Activated T-cell treated with anti-CD3 and anti-CD28 coated beads, Interleukin-2, amount 50 U/mL, for 24 hours (primary cell): ENCODE measurements around the gene TIMM22.
A peak's percentile ranks its signal among the peaks of the same experiment; 100 is the strongest.
"Not testable (repeated sequence)": the region's sequence is repeated elsewhere in the genome, so short reads cannot be mapped to it uniquely, and the experiment has no call there.

Source experiments
- DNase-seq: peaks from one replicate; pipeline ENCODE4 v3.0.0-alpha.2; 2020
- H3K27ac Mint-ChIP-seq: 2 replicates; pipeline ENCODE4 v1.8.0; 2020; ENCODE audit warnings: mild to moderate bottlenecking, mixed read lengths
- H3K27me3 Mint-ChIP-seq: 2 replicates; pipeline ENCODE4 v1.8.0; 2020; ENCODE audit warnings: mixed read lengths
- H3K36me3 Mint-ChIP-seq: 2 replicates; pipeline ENCODE4 v1.8.0; 2020; ENCODE audit warnings: low read depth, mixed read lengths
- H3K4me1 Mint-ChIP-seq: 2 replicates; pipeline ENCODE4 v1.8.0; 2020; ENCODE audit warnings: low read depth, mixed read lengths
- H3K4me3 Mint-ChIP-seq: 2 replicates; pipeline ENCODE4 v1.8.0; 2020; ENCODE audit warnings: mild to moderate bottlenecking, moderate library complexity, mixed read lengths
- H3K9me3 Mint-ChIP-seq: 2 replicates; pipeline ENCODE4 v1.8.0; 2020; ENCODE audit warnings: mixed read lengths

Gene TIMM22

DNA sequence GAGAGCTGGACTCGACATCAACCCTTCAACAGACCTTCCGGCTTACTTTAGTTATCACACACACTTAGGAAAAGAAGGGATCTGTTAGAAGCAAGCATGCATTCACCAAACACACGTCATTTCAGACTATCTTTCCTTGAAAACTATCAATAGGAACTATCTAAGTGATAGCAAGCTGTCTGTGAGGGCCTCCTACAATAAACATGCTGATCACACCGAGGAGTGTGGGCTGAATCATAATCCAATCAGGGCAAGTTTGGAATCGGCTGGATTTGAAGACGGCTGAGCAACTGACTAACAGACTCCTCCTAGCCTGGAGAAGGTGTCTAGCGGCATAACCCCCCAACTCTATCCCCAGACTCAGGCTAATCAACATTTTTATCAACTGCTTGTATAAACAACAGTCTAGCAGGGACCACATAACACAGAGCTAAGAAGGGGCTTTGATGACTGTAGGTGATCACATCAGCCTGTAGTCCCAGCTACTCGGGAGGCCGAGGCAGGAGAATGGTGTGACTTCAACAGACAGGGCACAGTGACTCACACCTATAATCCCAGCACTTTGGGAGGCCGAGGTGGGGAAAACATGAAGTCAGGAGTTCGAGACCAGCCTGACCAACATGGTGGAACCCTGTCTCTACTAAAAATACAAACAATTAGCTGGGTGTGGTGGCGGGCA, 31.5 kb upstream of the TIMM22 start:
- no peak overlapping the region for H3K4me3 Mint-ChIP-seq
- H3K4me1 Mint-ChIP-seq, result peaks cover 4% of the 10 kb centered on the region
- no peak for DNase-seq
- H3K27ac Mint-ChIP-seq, result no peak overlapping the region
- H3K27me3 Mint-ChIP-seq, result peaks cover 67% of the 10 kb centered on the region
- H3K9me3 Mint-ChIP-seq, result no peaks in the 10 kb centered on the region
- no peaks in the 10 kb centered on the region for H3K36me3 Mint-ChIP-seq

DNA sequence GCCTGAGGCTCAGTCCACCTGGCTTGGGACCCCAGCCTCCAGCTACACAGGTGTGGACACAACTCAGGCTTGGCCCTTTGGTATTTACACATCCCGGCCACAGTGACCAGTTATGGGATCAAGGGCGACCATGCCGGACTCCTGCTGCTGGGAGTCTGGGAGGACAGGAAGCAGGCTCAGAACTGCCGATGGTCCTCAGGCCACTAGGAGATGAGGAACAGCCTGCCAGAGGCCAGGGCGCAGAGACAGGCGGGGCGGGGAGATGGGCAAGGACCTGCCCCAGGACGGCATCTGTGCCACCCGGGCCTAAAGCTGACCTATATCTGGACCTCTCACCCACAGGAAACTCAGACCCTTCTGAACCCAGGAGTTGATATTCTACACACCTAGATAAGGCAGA, 29.8 kb upstream of the TIMM22 start:
- Mint-ChIP-seq H3K4me1 (peaks cover 4% of the 10 kb centered on the region), H3K4me3 (no peak overlapping the region), H3K9me3 (no peaks in the 10 kb centered on the region), H3K27ac (no peak overlapping the region), H3K27me3 (peaks cover 65% of the 10 kb centered on the region), H3K36me3 (no peaks in the 10 kb centered on the region)
- no peak for DNase-seq

DNA sequence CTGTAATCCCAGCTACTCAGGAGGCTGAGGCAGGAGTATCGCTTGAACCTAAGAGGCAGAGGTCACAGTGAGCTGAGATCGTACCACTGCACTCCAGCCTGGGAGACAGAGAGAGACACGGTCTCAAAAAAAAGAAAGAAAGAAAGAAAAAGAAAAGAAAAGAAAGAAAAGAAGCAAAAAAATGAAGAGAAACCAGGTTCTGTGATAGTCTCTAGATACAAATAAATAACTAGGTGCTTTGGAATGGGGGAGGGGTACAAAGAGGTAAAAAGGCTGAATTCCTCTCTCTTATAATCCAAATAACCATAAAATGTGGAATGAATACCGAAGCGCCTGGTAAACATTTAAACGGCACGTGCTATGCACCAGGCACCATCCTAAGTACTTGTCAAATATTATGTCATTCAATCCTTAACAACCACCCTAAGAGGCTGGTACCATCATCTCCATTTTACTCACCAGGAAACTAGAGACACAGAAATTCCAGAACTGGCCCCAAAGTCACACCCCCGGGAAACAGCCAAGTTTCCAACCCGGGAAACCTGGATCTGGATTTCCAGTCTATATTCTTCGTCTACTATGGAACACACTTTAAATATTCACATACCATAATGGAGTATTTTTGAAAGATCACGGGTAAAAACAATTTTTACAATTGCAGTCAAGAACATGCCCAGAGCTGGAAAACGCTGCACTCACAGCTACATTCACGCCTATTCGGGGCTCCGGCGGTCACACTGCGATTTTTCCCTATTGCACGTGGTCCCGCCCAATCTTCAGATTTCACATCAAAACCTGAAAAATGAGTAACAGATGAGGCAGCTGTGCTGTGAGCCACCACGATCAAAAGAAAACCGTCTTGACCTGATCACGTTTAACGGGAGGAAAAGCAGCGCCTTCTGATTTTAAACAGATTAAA, 27.9 kb upstream of the TIMM22 start:
- Mint-ChIP-seq H3K36me3 (no peaks in the 10 kb centered on the region), H3K27me3 (peaks cover 64% of the 10 kb centered on the region), H3K27ac (no peak overlapping the region), H3K9me3 (no peaks in the 10 kb centered on the region), H3K4me1 (peaks cover 4% of the 10 kb centered on the region), H3K4me3 (no peak overlapping the region)
- DNase-seq, result no peak

DNA sequence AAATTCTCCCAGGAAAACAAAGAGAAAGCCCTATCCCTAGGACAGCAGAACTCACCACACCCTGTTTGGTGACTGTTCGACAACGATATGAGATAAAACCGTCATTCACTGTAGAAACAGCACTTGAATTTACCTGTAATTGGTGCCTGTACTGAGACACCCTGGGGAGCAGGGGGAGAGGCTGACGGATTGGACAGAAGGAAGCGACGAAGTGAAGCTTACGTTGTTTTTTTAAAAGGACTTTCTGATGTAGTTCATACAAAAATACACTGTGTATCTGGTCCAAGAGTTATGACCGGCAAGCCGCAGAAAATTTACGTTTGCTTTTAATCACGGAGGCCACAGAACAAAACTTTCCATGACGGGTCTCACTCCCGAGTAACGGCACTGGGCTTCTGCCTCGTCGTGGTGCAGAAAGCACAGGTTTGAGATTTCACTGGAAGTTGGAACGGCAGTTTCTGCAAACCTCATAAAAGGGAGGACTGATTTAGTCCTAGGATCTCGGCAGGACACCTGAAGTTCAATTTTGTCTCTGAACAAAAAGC, 27.0 kb upstream of the TIMM22 start:
- no peak overlapping the region for H3K4me3 Mint-ChIP-seq
- H3K27me3 Mint-ChIP-seq, result peaks cover 62% of the 10 kb centered on the region
- no peak for DNase-seq
- no peak overlapping the region for H3K27ac Mint-ChIP-seq
- H3K4me1 Mint-ChIP-seq, result peaks cover 4% of the 10 kb centered on the region
- H3K36me3 Mint-ChIP-seq, result no peaks in the 10 kb centered on the region
- no peaks in the 10 kb centered on the region for H3K9me3 Mint-ChIP-seq

DNA sequence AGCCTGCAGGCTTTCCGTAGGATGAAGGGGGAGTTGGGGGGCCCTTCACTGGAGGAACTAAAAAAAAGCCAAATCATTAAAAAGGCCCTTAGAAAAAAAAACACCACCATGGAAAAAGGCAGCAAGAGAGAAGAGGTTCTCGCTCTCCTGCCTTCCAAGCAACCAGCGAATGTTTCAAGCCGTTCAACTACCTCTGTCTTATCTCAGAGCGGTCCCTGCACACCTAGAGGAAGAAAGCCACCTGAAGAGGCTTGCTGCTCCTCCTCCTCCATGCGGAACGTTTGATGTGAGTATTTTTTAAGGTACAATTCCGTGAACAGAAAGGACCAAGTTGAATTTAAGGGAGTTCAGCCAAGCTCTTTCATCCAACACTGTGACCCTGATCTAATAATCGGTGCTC, 26.6 kb upstream of the TIMM22 start:
- H3K4me1 Mint-ChIP-seq, result peaks cover 4% of the 10 kb centered on the region
- no peak overlapping the region for H3K27ac Mint-ChIP-seq
- peaks cover 62% of the 10 kb centered on the region for H3K27me3 Mint-ChIP-seq
- no peak for DNase-seq
- H3K4me3 Mint-ChIP-seq, result no peak overlapping the region
- no peaks in the 10 kb centered on the region for H3K9me3 Mint-ChIP-seq
- no peaks in the 10 kb centered on the region for H3K36me3 Mint-ChIP-seq

DNA sequence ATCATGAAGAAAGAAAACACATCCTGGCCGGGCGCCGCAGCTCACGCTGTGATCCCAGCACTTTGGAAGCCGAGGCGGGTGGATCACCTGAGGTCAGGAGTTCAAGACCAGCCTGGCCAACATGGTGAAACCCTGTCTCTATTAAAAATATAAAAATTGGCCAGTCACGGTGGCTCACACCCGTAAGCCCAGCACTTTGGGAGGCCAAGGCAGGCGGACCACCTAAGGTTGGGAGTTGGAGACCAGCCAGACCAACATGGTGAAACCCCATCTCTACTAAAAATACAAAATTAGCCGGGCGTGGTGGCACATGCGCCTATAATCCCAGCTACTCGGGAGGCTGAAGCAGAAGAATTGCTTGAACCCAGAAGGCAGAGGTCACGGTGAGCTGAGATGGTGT, 25.1 kb upstream of the TIMM22 start:
- peaks cover 68% of the 10 kb centered on the region for H3K27me3 Mint-ChIP-seq
- DNase-seq, H3K9me3 Mint-ChIP-seq, H3K27ac Mint-ChIP-seq, H3K36me3 Mint-ChIP-seq, H3K4me3 Mint-ChIP-seq, H3K4me1 Mint-ChIP-seq: not testable (repeated sequence)

DNA sequence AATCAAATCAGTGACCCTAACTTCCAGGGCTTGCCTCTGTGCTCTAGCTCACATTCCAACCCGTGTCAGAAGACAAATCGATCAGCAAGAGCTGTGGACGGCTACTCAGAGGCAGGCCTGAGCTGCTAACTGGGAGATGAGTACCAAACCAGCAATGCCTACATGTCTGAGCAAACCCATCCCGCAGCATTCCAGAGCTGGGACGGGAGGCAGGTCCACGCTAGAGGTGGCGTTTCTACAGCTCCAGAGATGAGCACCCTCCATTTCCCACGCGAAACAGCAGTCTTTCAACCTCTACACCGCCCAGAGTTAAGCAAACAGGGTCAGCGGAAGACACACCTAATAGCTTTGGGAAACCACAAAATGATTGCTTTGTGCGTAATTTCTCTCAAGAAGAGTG, 23.9 kb upstream of the TIMM22 start:
- H3K4me3 Mint-ChIP-seq, result no peak overlapping the region
- H3K4me1 Mint-ChIP-seq, result peaks cover 5% of the 10 kb centered on the region
- H3K36me3 Mint-ChIP-seq, result no peaks in the 10 kb centered on the region
- no peak for DNase-seq
- H3K9me3 Mint-ChIP-seq, result no peaks in the 10 kb centered on the region
- H3K27me3 Mint-ChIP-seq, result peaks cover 69% of the 10 kb centered on the region
- H3K27ac Mint-ChIP-seq, result no peak overlapping the region

DNA sequence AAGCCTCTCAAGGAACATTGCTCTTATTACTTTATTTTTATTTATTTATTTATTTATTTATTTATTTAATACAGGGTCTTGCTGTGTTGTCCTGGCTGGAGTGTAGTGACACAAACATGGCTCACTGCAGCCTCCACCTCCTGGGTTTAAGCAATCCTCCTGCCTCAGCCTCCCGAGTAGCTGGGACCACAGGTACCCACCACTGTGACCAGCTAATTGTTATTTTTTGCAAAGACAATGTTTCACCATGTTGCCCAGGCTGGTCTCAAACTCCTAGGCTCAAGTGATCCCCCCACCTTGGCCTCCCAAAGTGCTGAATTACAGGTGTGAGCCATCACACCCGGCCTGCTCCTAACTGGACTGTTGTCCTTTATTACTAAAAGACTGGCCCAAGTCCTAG, 22.2 kb upstream of the TIMM22 start:
- not testable (repeated sequence) for H3K4me3 Mint-ChIP-seq, H3K4me1 Mint-ChIP-seq, H3K36me3 Mint-ChIP-seq, DNase-seq, H3K9me3 Mint-ChIP-seq, H3K27ac Mint-ChIP-seq
- peaks cover 56% of the 10 kb centered on the region for H3K27me3 Mint-ChIP-seq

DNA sequence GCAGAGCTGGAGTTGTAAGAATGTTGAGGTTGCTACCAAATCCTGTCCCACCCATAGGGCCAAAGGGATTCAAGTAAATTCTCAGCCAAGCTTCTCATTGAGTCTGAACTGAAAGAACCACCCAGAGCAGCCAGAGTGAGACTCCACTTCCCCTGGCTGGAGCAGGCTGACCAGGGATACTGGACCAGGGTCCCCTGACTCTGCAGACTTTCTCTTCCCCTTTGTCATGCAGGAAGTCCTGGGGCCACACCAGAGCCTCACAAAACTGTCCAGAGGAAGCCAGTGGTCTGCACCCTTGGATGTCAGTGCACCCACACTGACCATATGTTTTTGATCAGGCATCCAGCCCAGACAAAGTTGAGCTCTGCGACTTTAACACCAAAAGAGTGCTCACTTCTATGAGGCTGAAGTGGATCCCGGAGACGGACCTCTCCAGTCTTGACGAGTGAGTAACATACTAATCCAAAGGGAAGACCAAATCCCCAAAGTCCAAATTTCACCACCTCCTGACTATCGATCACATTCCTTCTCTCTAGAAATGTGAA, 21.5 kb upstream of the TIMM22 start:
- Mint-ChIP-seq H3K27me3 (peaks cover 50% of the 10 kb centered on the region), H3K9me3 (no peaks in the 10 kb centered on the region)

DNA sequence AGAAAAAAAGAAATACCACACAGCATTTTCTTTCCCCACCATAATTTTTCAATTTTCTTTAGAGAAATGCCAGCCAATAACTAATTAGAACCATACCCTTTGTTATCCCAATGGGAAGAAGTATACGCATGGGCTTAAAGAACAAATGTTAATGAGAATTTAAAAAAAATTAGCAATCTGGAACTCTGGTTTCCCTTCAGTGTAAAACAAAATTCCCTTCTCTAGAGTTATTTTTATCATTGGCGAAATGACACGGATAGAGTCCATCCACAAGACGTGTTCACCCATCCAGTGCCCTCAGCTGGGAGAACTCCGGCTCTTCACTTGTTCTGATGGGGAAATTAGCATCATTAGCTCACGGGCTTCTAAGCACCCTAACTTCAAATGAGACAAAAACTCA, 20.6 kb upstream of the TIMM22 start:
- peaks cover 13% of the 10 kb centered on the region for H3K4me1 Mint-ChIP-seq
- no peak for DNase-seq
- H3K27ac Mint-ChIP-seq, result no peak overlapping the region
- no peaks in the 10 kb centered on the region for H3K36me3 Mint-ChIP-seq
- H3K9me3 Mint-ChIP-seq, result no peaks in the 10 kb centered on the region
- H3K4me3 Mint-ChIP-seq, result no peak overlapping the region
- peaks cover 47% of the 10 kb centered on the region for H3K27me3 Mint-ChIP-seq

More for the DNA sequence above, 21.5 kb upstream of the TIMM22 start:
- no peak overlapping the region for H3K27ac Mint-ChIP-seq
- no peak overlapping the region for H3K4me3 Mint-ChIP-seq
- no peaks in the 10 kb centered on the region for H3K36me3 Mint-ChIP-seq
- no peak for DNase-seq
- peaks cover 7% of the 10 kb centered on the region for H3K4me1 Mint-ChIP-seq

DNA sequence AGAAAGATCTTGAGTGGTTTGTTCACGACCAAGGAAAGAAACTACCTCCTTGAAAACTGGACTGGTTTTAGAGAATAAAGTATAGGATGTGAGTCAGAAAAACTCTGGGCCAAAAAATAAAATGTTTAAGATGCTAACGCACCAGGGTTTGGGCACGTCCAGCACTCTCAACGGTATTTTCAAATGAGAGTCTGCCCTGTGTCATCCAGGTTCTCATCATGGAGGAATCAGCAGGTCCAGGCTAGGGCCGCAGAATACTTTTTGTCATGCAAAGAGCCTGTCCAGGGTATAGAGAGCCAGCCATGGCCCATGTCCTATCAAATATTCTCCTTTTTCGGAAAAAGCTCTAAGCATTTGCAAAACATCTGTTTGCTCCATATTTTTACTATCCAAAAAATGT, 19.8 kb upstream of the TIMM22 start:
- no peak for DNase-seq
- H3K4me1 Mint-ChIP-seq, result peaks cover 14% of the 10 kb centered on the region
- H3K4me3 Mint-ChIP-seq, result no peak overlapping the region
- no peaks in the 10 kb centered on the region for H3K36me3 Mint-ChIP-seq
- H3K27me3 Mint-ChIP-seq, result peaks cover 45% of the 10 kb centered on the region
- no peaks in the 10 kb centered on the region for H3K9me3 Mint-ChIP-seq
- H3K27ac Mint-ChIP-seq, result no peak overlapping the region

DNA sequence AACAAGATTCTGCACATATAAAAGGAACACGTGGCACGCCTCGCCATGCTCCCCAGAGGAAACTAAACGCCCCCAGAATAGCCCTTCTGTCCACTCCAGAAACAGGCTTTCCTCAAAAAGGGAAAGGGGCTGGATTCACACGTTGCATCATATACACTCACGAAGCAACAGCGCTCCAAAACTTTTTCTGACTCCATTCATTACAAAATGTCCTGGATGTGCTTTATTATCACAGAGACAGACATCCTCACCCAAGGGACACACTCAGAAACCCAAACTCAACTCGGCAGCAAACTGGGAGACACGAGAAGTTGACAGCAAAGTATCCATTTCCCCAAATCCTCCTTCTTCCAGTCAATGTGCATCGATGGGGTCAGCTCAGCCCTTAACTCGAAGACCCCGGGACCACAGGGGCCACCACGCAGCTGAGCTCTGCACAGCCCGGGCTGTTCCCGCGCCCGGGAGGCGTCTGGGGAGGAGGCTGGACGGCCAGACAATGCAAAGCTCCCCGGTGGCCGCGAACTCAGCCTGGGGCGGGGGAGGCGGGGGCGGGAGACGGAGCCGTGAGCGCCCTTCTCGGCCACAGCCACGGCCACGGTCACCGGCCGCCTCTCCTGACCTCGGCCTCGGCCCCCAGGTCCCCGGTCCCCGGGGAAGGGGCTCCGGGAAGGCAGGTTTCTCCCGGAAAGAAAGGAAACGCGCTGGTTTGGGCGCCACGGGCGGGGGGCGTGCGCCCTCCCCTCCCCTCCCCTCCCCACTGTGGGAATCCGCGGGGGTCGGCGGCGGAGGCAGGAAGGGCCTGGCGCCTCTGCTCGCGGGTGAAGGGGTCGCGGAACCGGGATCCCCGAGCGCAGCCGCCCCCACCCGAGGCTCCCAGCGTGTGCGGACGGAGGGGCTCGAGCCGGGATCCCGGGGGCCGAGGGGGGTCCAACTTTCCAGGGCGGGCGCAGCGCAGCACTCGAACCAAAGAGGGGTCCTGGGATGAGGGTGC, 18.5 kb upstream of the TIMM22 start:
- H3K36me3 Mint-ChIP-seq, result no peaks in the 10 kb centered on the region
- H3K9me3 Mint-ChIP-seq, result no peaks in the 10 kb centered on the region
- peaks cover 14% of the 10 kb centered on the region for H3K4me1 Mint-ChIP-seq
- peaks cover 40% of the 10 kb centered on the region for H3K27me3 Mint-ChIP-seq
- H3K27ac Mint-ChIP-seq, result peak overlapping the region; percentile 36
- H3K4me3 Mint-ChIP-seq, result peak overlapping the region; percentile 64
- DNase-seq, result peak; percentile 44

DNA sequence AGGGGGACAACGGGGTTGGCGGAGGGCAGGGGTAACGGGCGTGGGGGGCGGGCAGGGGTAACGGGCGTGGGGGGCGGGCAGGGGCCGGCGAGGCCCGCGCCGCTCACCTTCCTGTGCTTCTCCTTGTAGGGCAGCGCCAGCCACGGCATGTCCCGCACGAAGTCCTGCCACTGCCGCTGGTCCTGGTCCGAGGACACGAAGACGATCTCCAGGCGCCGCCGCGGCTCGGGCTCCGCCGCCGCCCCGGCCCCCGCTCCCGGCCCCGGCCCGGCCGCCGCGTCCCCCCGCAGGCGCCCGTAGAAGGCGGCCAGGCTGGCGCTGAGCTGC, 17.8 kb upstream of the TIMM22 start:
- Mint-ChIP-seq H3K36me3 (no peaks in the 10 kb centered on the region), H3K4me3 (no peak overlapping the region), H3K27me3 (peaks cover 38% of the 10 kb centered on the region), H3K27ac (no peak overlapping the region), H3K4me1 (peaks cover 14% of the 10 kb centered on the region), H3K9me3 (no peaks in the 10 kb centered on the region)
- no peak for DNase-seq
